GM23248 (cell line): ENCODE results near the gene GDNF. TPM values are rescaled to one million over a fixed set of nuclear protein-coding genes. Genes with fewer than 3 reads are reported as not detected.
"Not testable (repeated sequence)": the region's sequence is repeated elsewhere in the genome, so short reads cannot be mapped to it uniquely, and the experiment has no call there.

ENCODE experiments used
- DNase-seq: peaks from one replicate; pipeline ENCODE4 v3.0.0-alpha.2; 2015
- H2AFZ ChIP-seq: fragments of 200-600 bp; sonication (generic); 2 replicates; pipeline ENCODE4 v1.6.1; 2016; ENCODE audit warnings: antibody characterized with exemption
- H3F3A ChIP-seq: fragments of 200-600 bp; sonication (generic); 2 replicates; pipeline ENCODE4 v1.6.1; 2016; ENCODE audit warnings: mild to moderate bottlenecking, antibody characterized with exemption, mixed run types; ENCODE audit not compliant: insufficient read depth
- H3K27ac ChIP-seq: fragments of 200-600 bp; sonication (generic); 2 replicates; pipeline ENCODE4 v1.5.1; 2016; ENCODE audit warnings: mild to moderate bottlenecking
- H3K27me3 ChIP-seq: fragments of 200-600 bp; sonication (generic); replicated peaks from 2 replicates; pipeline ENCODE4 v1.6.1; 2016; ENCODE audit warnings: mild to moderate bottlenecking; ENCODE audit not compliant: insufficient read depth
- H3K36me3 ChIP-seq: fragments of 200-600 bp; sonication (generic); 2 replicates; pipeline ENCODE4 v1.6.1; 2016; ENCODE audit warnings: low read depth, mild to moderate bottlenecking
- H3K4me1 ChIP-seq: fragments of 200-600 bp; sonication (generic); 2 replicates; pipeline ENCODE4 v1.6.1; 2016; ENCODE audit warnings: mild to moderate bottlenecking; ENCODE audit not compliant: insufficient read depth
- H3K4me2 ChIP-seq: fragments of 200-600 bp; sonication (generic); one replicate; pipeline ENCODE4 v1.6.1; 2016; ENCODE audit warnings: mild to moderate bottlenecking; ENCODE audit not compliant: unreplicated experiment
- H3K4me3 ChIP-seq: fragments of 200-600 bp; sonication (generic); 2 replicates; pipeline ENCODE4 v1.5.1; 2016; ENCODE audit warnings: mild to moderate bottlenecking
- H3K79me2 ChIP-seq: fragments of 200-600 bp; sonication (generic); 2 replicates; pipeline ENCODE4 v1.6.1; 2016; ENCODE audit warnings: mild to moderate bottlenecking; ENCODE audit not compliant: insufficient read depth
- H3K9ac ChIP-seq: fragments of 200-600 bp; sonication (generic); 2 replicates; pipeline ENCODE4 v1.6.1; 2016; ENCODE audit warnings: mild to moderate bottlenecking
- H3K9me2 ChIP-seq: fragments of 200-600 bp; sonication (generic); 2 replicates; pipeline ENCODE4 v1.6.1; 2016; ENCODE audit warnings: mixed run types, mild to moderate bottlenecking, moderate library complexity; ENCODE audit not compliant: insufficient read depth
- H3K9me3 ChIP-seq: fragments of 200-600 bp; sonication (generic); one replicate; pipeline ENCODE4 v1.6.1; 2017; ENCODE audit warnings: low read depth
- H4K20me1 ChIP-seq: fragments of 200-600 bp; sonication (generic); 2 replicates; pipeline ENCODE4 v1.6.0; 2016; ENCODE audit not compliant: insufficient read depth
- EZH2 ChIP-seq: fragments of 200-600 bp; sonication (generic); IDR thresholded peaks from 2 replicates; pipeline ENCODE4 v1.6.1; 2018; ENCODE audit warnings: antibody characterized with exemption, mild to moderate bottlenecking; ENCODE audit not compliant: insufficient read depth, poor library complexity, severe bottlenecking
- EZH2phosphoT487 ChIP-seq: fragments of 200-600 bp; sonication (generic); IDR thresholded peaks from 2 replicates; pipeline ENCODE4 v1.6.1; 2018; ENCODE audit warnings: antibody characterized with exemption, moderate library complexity, mild to moderate bottlenecking, low read depth; ENCODE audit not compliant: insufficient read depth
- WGBS, 2 experiments: methylation state at CpG; one replicate each; pipeline ENCODE4 v1.1.6; 2015 to 2017; ENCODE audit warnings: low lambda C conversion rate in 2 of 2, low coverage in 1 of 2; ENCODE audit errors: missing lambda C conversion rate in 2 of 2; 5-methylcytosine and 5-hydroxymethylcytosine counted together
- in situ Hi-C: fragments of 300-500 bp; cut with MboI; formaldehyde crosslinking; loops from 2 replicates; pipeline ENCODE4 v1.15.0; 2020
- polyA plus RNA-seq: library from polyadenylated mRNA; unstranded; fragments of >200 nt; fragmentation: Nextera tagmentation; extraction: Ambion mirVana; gene quantifications from 2 replicates; pipeline ENCODE4 v1.2.1, GENCODE V29; 2016
- total RNA-seq: library from RNA; depleted of rRNA; stranded (reverse); fragments of >200 nt; shearing (Covaris generic); gene quantifications from 2 replicates; pipeline ENCODE4 v1.2.3, GENCODE V29; 2014

The GDNF gene
- total and polyA plus RNA-seq, 2 experiments from 2014 or later: 1.7 to 2.9 TPM

DNA sequence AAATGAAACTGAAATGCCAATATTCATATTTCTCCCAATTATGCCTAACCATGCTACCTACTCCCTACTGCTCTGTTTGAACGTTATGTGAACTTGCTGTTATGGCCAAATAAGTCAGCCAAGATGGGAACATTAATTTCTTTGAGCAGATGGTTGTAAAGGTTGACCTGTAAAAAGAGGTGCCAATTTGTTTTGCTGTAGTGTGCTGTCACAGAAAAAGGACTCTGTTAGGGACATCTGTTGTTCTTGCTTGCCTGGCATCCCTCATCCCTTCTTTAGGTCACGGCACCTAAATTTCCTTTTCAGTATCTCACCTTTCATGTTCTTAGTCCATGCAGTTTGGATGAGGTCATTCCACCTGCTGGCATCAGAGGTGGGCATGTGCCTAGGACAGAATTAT, 35.4 kb downstream of the GDNF start:
- no peaks in the 10 kb centered on the region for H3K79me2 ChIP-seq
- TF ChIP-seq EZH2phosphoT487 (no peak), EZH2 (no peak)
- no peaks in the 10 kb centered on the region for H3K9me3 ChIP-seq
- H3K9me2 ChIP-seq: no peaks in the 10 kb centered on the region
- H3K27ac ChIP-seq: no peak overlapping the region
- no peak overlapping the region for H3K4me2 ChIP-seq
- H3K4me1 ChIP-seq: no peaks in the 10 kb centered on the region
- 95 to 96% methylated on average over 2 of the region's 2 CpGs for WGBS, 2 experiments
- H3F3A ChIP-seq: peaks cover 6% of the 10 kb centered on the region; the same call in 1 of the 2 replicates
- no peaks in the 10 kb centered on the region for H3K36me3 ChIP-seq
- no peak overlapping the region for H3K4me3 ChIP-seq
- H3K9ac ChIP-seq: no peak overlapping the region
- no peaks in the 10 kb centered on the region for H4K20me1 ChIP-seq
- no peak for DNase-seq
- no peaks in the 10 kb centered on the region for H3K27me3 ChIP-seq
- in situ Hi-C loops: no loop called here
- H2AFZ ChIP-seq: no peak overlapping the region

- 3 to 15% methylated on average over 1 of the region's 1 CpG for WGBS, 2 experiments
- DNase-seq: no peak
Measured at GRCh38 chr5:37803487-37803886, 36.4 kb downstream of the GDNF start.

DNA sequence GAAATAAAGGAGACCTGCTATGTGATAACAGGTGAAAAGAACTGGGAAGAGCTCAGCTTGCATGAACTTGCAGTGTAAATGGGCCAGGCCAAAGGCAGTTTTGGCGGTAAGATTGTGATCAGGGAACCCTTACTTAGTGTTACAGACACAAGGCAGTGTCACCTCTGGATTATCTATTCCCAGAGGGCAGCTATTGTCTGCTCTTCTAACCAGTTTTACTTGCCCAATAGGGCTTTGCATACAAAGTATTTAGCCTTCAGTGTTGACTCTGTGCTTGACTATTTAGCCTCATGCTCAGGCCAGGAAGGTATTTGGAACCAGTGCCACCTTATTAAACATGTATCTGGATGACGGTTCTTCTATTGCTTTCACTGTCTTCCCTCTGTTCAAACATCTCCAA, 38.3 kb downstream of the GDNF start:
- H3K4me2 ChIP-seq: no peak overlapping the region

More at GRCh38 chr5:37803487-37803886, 36.4 kb downstream of the GDNF start:
- no peak for TF ChIP-seq EZH2
- no peak for TF ChIP-seq EZH2phosphoT487
- Histone ChIP-seq H4K20me1 (no peaks in the 10 kb centered on the region), H3K4me3 (no peak overlapping the region), H3K36me3 (no peaks in the 10 kb centered on the region), H3K79me2 (no peaks in the 10 kb centered on the region), H2AFZ (no peak overlapping the region), H3K27ac (no peak overlapping the region), H3K9me2 (no peaks in the 10 kb centered on the region), H3K9me3 (no peaks in the 10 kb centered on the region), H3K4me2 (no peak overlapping the region), H3K4me1 (no peaks in the 10 kb centered on the region), H3F3A (peaks cover 6% of the 10 kb centered on the region; the same call in 1 of the 2 replicates), H3K27me3 (no peaks in the 10 kb centered on the region), H3K9ac (no peak overlapping the region)
- in situ Hi-C loops: no loop called here

GRCh38 chr5:37799865-37800421, 39.9 kb downstream of the GDNF start:
- Histone ChIP-seq H3K27ac (no peak overlapping the region), H3K9me3 (no peaks in the 10 kb centered on the region)
- DNase-seq: no peak

More for the DNA sequence above, 38.3 kb downstream of the GDNF start:
- H3K36me3 ChIP-seq: no peaks in the 10 kb centered on the region
- H4K20me1 ChIP-seq: no peaks in the 10 kb centered on the region
- in situ Hi-C loops: no loop called here
- no peaks in the 10 kb centered on the region for H3K27me3 ChIP-seq
- no peaks in the 10 kb centered on the region for H3K79me2 ChIP-seq
- no peak for TF ChIP-seq EZH2
- TF ChIP-seq EZH2phosphoT487: no peak
- no peaks in the 10 kb centered on the region for H3K4me1 ChIP-seq
- H2AFZ ChIP-seq: no peak overlapping the region
- WGBS, 2 experiments: 95 to 97% methylated on average over 2 of the region's 2 CpGs
- no peak overlapping the region for H3K27ac ChIP-seq
- no peaks in the 10 kb centered on the region for H3K9me2 ChIP-seq
- no peak overlapping the region for H3K4me3 ChIP-seq
- H3K9me3 ChIP-seq: no peaks in the 10 kb centered on the region
- DNase-seq: no peak
- H3F3A ChIP-seq: peaks cover 6% of the 10 kb centered on the region; the same call in 1 of the 2 replicates
- H3K9ac ChIP-seq: no peak overlapping the region

GRCh38 chr5:37796435-37796834, 43.4 kb downstream of the GDNF start:
- DNase-seq, H2AFZ ChIP-seq, H3K36me3 ChIP-seq, H3K9me2 ChIP-seq, H3K27me3 ChIP-seq, H3K9ac ChIP-seq, H4K20me1 ChIP-seq, H3K79me2 ChIP-seq, in situ Hi-C loops, H3K27ac ChIP-seq, H3K4me2 ChIP-seq, H3K9me3 ChIP-seq, H3K4me3 ChIP-seq: not testable (repeated sequence)
- 95 to 100% methylated on average over 1 of the region's 1 CpG for WGBS, 2 experiments
- H3K4me1 ChIP-seq: peaks cover 17% of the 10 kb centered on the region
- peaks cover 27% of the 10 kb centered on the region for H3F3A ChIP-seq

More at GRCh38 chr5:37799865-37800421, 39.9 kb downstream of the GDNF start:
- Histone ChIP-seq H3K9ac (no peak overlapping the region), H3K79me2 (no peaks in the 10 kb centered on the region), H3K4me1 (no peaks in the 10 kb centered on the region), H3F3A (peaks cover 6% of the 10 kb centered on the region; the same call in 1 of the 2 replicates), H3K4me2 (no peak overlapping the region), H3K9me2 (no peaks in the 10 kb centered on the region), H3K4me3 (no peak overlapping the region), H3K27me3 (no peaks in the 10 kb centered on the region), H2AFZ (no peak overlapping the region), H4K20me1 (no peaks in the 10 kb centered on the region), H3K36me3 (no peaks in the 10 kb centered on the region)
- TF ChIP-seq EZH2 (no peak), EZH2phosphoT487 (no peak)
- in situ Hi-C loops: no loop called here
- WGBS, 2 experiments: 76 to 80% methylated on average over 2 of the region's 2 CpGs

GRCh38 chr5:37795292-37795691, 44.5 kb downstream of the GDNF start:
- WGBS, 2 experiments: 64 to 82% methylated on average over 2 of the region's 2 CpGs
- H3K79me2 ChIP-seq, H3K36me3 ChIP-seq, H3K9ac ChIP-seq, in situ Hi-C loops, H3K9me3 ChIP-seq, H3K9me2 ChIP-seq, H3K4me2 ChIP-seq, H3K27ac ChIP-seq, H3K4me3 ChIP-seq, DNase-seq, H3K27me3 ChIP-seq, H2AFZ ChIP-seq, H4K20me1 ChIP-seq: not testable (repeated sequence)
- Histone ChIP-seq H3K4me1 (peaks cover 19% of the 10 kb centered on the region), H3F3A (peaks cover 27% of the 10 kb centered on the region)
